Mucosa of descending colon (tissue), 3 donors: ENCODE results near the gene FGFR2. TPM values are rescaled to one million over a fixed set of nuclear protein-coding genes. Genes with fewer than 3 reads are reported as not detected.

Source experiments
- ATAC-seq: fragments of 200-7000 bp; cut with Tn5 transposase; one replicate; pipeline ENCODE4 v1.9.1; 2020; ENCODE audit warnings: mild to moderate bottlenecking, moderate library complexity
- DNase-seq, 3 donors: peaks; one replicate each; pipeline ENCODE4 v3.0.0-alpha.2; 2020
- H3K36me3 ChIP-seq: fragments of 200-600 bp; one replicate; pipeline ENCODE4 v1.8.0; 2021; ENCODE audit warnings: low read depth, mild to moderate bottlenecking
- H3K4me1 ChIP-seq: fragments of 200-600 bp; one replicate; pipeline ENCODE4 v1.8.0; 2021; ENCODE audit warnings: low read depth, mild to moderate bottlenecking
- H3K4me3 ChIP-seq: fragments of 200-600 bp; one replicate; pipeline ENCODE4 v1.8.0; 2021; ENCODE audit warnings: mild to moderate bottlenecking
- H3K9me3 ChIP-seq: fragments of 200-600 bp; one replicate; pipeline ENCODE4 v1.8.0; 2021; ENCODE audit warnings: mild to moderate bottlenecking
- CTCF ChIP-seq: fragments of 200-600 bp; IDR thresholded peaks from one replicate; pipeline ENCODE4 v1.8.0; 2022; ENCODE audit warnings: antibody characterized with exemption, mild to moderate bottlenecking
- intact Hi-C, 2 donors: fragments of 100-400 bp; cut with DNase I in 1 of 2; cut with micrococcal nuclease in 1 of 2; formaldehyde crosslinking; loops; one replicate each; pipeline versions ENCODE4 v1.11.0 to v1.11.1; 2022; cut with DNase I, micrococcal nuclease
- total RNA-seq, 3 donors: library from RNA; stranded (reverse); fragmentation: NEBNext Ultra II Directional in 2 of 3; extraction: Animal tissue kit (Norgen Biotek cat#: 25700) in 2 of 3; gene quantifications; one replicate each; pipeline versions ENCODE4 v1.2.1 to v1.2.4, GENCODE V29; 2021 to 2023
- donor health status: DM: no; HTN: no; CAD: no; lungs with moderate emphysema.
- donor health status: DM: no; HTN: no; CAD: no.
- donor health status: DM: no; HTN: yes; CAD: no.

FGFR2 gene
- total RNA-seq, 3 donors from 2014 or later, result 64.3 to 138 (median 77.5) TPM

GRCh38 chr10:121570315-121570714 lies 27.9 kb downstream of the FGFR2 start:
- no peak overlapping the region for H3K4me3 ChIP-seq
- H3K4me1 ChIP-seq, result peaks cover 13% of the 10 kb centered on the region
- peak; percentile 37 for ATAC-seq
- intact Hi-C loops, result no loop called here
- DNase-seq, result no peak
- TF ChIP-seq CTCF, result no peak
- H3K36me3 ChIP-seq, result no peaks in the 10 kb centered on the region
- H3K9me3 ChIP-seq, result no peaks in the 10 kb centered on the region

- peaks cover 10% of the 10 kb centered on the region for H3K4me1 ChIP-seq
- DNase-seq (no peak), ATAC-seq (no peak)
- H3K4me3 ChIP-seq, result no peak overlapping the region
- intact Hi-C loops, result no loop called here
- TF ChIP-seq CTCF, result no peak
- H3K9me3 ChIP-seq, result no peaks in the 10 kb centered on the region
- no peaks in the 10 kb centered on the region for H3K36me3 ChIP-seq
Measured at GRCh38 chr10:121568275-121568674, 30.0 kb downstream of the FGFR2 start.

DNA sequence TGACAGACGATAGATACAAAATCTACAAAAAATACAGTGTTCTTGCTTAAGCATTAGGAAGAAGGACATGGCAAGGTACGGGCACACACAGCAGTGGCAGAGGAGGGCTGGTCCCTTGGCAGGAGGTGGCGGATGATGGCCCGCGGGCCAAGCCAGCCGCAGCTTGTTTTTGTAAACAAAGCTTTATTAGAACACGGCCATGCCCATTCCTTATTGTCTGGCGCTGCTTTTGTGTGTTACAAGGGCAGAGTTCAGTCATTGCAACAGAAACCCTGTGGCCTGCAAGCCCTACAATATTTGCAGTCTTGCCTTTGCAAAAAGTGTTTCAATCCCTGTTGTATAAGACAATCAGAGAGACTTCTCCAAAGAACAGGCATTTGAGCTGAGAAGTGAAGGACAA lies 30.7 kb downstream of the FGFR2 start:
- Histone ChIP-seq H3K4me1 (peaks cover 5% of the 10 kb centered on the region), H3K4me3 (no peak overlapping the region), H3K36me3 (no peaks in the 10 kb centered on the region), H3K9me3 (no peaks in the 10 kb centered on the region)
- ATAC-seq (peak; percentile 71), DNase-seq (no peak)
- intact Hi-C loops, result no loop called here
- TF ChIP-seq CTCF, result no peak

GRCh38 chr10:121566755-121567154 lies 31.5 kb downstream of the FGFR2 start:
- DNase-seq (no peak), ATAC-seq (no peak)
- H3K4me1 ChIP-seq, result no peaks in the 10 kb centered on the region
- H3K36me3 ChIP-seq, result no peaks in the 10 kb centered on the region
- no peaks in the 10 kb centered on the region for H3K9me3 ChIP-seq
- intact Hi-C loops, result no loop called here
- TF ChIP-seq CTCF, result no peak
- no peak overlapping the region for H3K4me3 ChIP-seq

DNA sequence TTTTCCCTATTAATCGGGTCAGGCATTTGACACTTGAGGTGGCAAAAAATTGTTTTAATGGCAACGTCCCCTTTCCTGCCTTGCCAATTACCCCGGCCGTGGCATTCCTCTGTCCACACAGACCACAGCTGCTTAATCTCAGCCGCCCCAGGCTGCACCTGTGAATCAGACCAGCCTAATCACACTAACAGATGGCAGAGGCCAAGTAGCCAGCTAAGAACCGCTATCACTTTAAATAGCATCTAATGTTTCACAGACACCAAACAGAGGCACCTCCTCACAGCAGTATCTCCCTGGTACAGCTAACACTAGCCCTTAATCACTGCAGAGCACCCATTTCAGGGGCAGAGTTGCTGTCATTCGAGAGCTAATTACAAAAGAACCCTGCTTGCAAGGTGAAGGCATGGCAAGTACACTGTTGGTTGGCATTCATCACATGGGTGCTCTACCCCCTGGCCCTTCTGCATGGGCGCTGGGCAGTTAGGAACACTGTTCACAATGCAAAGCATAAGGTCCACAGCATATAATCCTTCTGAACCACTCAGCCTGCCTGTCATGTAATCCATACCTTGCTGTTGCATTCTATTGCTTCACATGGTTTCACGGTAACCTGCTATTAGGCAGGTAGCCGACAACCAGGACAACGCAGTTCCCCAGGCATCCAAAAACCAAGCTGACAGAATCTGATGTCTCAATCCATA lies 38.8 kb downstream of the FGFR2 start:
- Histone ChIP-seq H3K9me3 (no peaks in the 10 kb centered on the region), H3K36me3 (no peaks in the 10 kb centered on the region), H3K4me1 (peaks cover 3% of the 10 kb centered on the region), H3K4me3 (no peak overlapping the region)
- intact Hi-C loops, result no loop called here
- no peak for ATAC-seq
- no peak for TF ChIP-seq CTCF
- DNase-seq, result no peak

GRCh38 chr10:121558238-121558637 lies 40.0 kb downstream of the FGFR2 start:
- H3K9me3 ChIP-seq, result no peaks in the 10 kb centered on the region
- ATAC-seq (no peak), DNase-seq (no peak)
- intact Hi-C loops, result no loop called here
- TF ChIP-seq CTCF, result no peak
- H3K36me3 ChIP-seq, result no peaks in the 10 kb centered on the region
- no peak overlapping the region for H3K4me3 ChIP-seq
- H3K4me1 ChIP-seq, result peaks cover 8% of the 10 kb centered on the region
